ENCODE measurements around the gene RNF19B.

RNF19B gene

DNA sequence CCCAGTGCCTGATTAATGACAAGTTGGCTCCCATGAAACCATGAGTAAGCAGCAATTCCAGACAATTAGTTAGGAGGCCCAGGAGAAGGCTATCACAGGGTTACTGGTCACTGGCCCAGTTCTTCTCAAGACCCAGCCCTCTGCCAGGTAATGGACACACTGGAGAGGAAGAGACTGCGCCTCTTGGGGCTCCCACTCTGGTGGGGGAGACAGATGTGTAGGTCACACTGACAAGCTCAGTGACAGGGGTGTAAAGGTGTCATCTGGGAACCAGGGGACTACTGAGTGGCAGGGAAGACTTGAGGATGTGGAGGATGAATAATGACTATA lies 73.4 kb downstream of the RNF19B start:
- in situ Hi-C loops (cut with HindIII; ENCODE audit: low sequenced_read_pairs) = no loop called here

DNA sequence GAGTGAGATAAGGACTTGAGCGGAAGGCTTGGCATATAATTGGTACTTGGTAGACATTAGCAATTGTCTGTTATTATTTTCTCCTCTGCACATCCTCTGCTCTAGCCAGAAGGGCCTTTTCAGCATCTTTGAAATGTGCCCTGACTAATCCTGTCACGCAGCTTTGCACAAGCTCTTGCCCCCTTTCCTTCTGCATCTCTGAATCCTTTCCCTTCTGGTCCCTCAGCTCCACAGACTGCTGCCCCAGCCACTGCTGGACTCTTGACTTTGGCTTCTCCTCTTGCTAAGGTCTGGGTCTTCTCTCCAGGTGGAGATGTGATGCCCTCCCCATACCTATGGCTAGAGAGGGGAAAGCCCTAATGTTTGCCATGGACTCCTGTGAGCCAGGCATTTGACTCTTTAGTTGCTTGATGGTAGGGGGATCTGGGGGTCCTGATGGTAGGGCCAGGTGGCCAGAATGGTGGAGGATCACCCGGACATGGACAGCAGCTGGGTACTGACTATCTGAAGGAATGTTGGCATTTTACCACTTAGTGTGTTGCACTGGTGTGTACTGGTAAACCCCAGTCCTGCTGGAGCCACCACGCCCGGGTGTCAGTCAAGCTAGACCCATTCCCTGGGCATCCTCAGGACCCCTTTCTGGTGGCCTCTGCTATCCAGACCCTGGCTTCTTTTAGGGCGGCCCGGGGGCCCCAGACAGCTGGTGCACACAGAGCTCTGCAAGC lies 73.9 kb downstream of the RNF19B start:
- in situ Hi-C loops (cut with HindIII; ENCODE audit: low sequenced_read_pairs) = no loop called here

DNA sequence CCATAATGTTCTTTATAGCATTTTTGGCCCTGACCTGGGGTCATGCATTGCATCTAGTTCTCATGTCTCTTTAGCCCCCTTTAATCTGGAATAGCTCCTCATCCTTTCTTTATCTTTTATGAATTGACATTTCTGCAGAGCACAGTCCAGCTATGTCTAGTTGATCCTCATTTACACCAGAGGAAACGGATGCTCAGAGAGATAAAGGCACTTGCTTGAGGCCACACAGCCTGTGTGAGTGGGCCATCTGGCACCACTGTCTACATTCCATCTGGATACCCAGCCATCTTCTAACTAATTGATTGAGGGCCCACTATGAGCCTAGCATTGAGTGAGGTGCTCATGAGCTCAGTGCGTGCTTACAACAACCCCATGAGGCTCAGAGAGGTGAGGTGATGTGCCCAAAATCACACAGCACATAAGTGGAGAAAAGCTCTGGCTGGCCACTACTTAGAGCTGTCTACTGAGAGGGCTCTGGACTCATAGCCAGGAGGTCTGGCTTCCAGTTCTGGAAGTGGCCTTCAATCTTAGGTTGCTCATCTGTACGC lies 74.8 kb downstream of the RNF19B start:
- in situ Hi-C loops (cut with HindIII; ENCODE audit: low sequenced_read_pairs) = no loop called here

DNA sequence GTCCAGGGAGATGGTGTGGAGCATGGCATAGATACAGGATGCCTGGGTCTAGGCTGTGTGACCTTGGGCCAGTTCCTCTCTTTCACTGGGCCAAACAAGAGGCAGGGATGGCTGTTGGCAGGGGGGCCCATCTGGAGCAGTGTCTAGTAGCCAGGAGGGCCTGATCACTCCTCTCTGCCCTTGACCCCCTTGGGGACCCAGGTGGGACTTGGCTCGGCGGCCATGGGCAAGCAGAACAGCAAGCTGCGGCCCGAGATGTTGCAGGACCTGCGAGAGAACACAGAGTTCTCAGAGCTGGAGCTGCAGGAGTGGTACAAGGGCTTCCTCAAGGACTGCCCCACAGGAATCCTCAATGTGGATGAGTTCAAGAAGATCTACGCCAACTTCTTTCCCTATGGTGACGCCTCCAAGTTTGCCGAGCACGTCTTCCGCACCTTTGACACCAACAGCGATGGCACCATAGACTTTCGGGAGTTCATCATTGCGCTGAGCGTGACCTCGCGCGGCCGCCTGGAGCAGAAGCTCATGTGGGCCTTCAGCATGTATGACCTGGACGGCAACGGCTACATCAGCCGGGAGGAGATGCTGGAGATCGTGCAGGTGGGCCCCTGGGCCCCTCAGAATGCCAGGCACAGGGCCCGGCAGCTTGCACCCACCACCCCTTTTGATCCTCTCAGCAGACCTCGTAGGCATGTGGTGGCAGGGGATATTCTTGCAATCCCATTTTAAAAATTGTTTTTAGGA lies 75.8 kb downstream of the RNF19B start:
- in situ Hi-C loops (cut with HindIII; ENCODE audit: low sequenced_read_pairs) = no loop called here

DNA sequence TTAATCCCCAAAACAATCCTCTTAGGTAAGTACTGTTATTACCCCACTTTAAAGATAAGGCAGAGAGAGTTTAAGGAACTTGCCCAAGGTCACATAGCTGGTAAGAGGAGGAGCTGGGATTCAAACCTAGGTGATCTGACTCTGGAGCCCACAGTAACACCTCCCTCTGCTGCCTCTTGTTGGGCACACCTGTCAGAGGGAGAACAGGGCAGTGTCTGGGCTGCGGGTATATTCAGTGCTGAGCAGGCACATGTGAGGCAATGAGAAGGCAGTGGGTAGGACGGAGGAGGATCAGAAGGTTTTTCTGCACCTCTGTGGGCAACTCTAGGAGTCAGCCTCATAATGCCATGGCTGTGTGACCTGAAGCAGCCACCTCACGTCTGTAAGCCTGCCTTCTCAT lies 76.5 kb downstream of the RNF19B start:
- in situ Hi-C loops (cut with HindIII; ENCODE audit: low sequenced_read_pairs) = no loop called here

DNA sequence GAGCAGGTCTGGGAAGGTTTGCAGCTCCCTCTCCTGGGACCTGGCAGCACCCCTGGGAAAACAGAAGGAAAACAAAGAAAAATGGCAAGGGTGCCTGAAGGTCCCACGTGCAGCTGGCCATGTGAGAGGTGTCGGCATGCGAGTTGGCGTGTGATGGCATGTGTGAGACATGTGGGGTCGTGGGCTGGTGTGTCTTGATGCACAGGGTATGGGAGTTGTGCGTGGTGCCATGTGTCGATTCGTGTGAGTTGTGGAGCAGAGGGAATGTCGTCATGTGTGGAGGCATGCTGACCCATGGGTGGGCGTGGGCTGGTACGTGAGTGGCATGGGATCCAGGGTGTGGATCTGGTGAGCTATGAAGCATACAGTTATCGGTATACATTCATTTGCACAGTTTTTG lies 77.0 kb downstream of the RNF19B start:
- in situ Hi-C loops (cut with HindIII; ENCODE audit: low sequenced_read_pairs) = no loop called here

DNA sequence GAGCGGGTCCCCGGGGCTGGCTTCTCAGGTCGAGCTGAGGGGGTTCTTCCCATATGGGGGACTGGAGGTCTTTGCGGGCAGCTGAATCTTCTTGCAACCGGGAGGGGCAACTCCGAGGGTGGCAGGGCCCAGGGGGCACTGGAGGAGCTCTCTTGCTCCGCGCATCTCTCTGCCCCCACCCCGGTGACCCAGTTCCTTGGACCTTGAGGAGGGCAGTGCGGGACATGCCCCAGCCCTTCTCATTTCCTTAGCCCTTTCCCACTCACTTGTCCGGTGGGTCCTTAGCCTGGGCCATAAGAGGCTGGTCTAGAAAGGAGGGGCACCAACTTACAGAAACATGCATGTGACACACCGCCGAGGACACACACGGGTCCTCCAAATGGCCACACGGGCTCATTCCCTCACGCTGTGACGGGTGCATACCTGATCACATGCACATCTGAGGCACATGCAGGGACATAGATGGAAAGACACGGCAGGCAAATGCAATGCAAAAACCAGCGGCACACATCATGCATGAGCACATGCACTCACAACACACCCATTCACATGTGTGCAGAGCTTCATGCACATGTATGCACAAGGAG lies 77.7 kb downstream of the RNF19B start:
- in situ Hi-C loops (cut with HindIII; ENCODE audit: low sequenced_read_pairs) = no loop called here

Measured in DLD1 (cell line).